C4-2B (cell line): ENCODE results near the gene ZNF695.

Source experiments
- ZFX ChIP-seq: fragments of 450-650 bp; IDR thresholded peaks from 2 replicates; pipeline ENCODE4 v1.6.1; 2017
- TF ChIP-seq, protein P1 (sequence below): fragments of 450-650 bp; conservative IDR thresholded peaks from 2 replicates; pipeline ENCODE4 v1.5.1; 2017; ENCODE audit warnings: mild to moderate bottlenecking

GRCh38 chr1:246969621-246970020 lies 38.2 kb downstream of the ZNF695 start:
- TF ChIP-seq, protein P1, sequence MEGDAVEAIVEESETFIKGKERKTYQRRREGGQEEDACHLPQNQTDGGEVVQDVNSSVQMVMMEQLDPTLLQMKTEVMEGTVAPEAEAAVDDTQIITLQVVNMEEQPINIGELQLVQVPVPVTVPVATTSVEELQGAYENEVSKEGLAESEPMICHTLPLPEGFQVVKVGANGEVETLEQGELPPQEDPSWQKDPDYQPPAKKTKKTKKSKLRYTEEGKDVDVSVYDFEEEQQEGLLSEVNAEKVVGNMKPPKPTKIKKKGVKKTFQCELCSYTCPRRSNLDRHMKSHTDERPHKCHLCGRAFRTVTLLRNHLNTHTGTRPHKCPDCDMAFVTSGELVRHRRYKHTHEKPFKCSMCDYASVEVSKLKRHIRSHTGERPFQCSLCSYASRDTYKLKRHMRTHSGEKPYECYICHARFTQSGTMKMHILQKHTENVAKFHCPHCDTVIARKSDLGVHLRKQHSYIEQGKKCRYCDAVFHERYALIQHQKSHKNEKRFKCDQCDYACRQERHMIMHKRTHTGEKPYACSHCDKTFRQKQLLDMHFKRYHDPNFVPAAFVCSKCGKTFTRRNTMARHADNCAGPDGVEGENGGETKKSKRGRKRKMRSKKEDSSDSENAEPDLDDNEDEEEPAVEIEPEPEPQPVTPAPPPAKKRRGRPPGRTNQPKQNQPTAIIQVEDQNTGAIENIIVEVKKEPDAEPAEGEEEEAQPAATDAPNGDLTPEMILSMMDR: no peak
- TF ChIP-seq ZFX: no peak
